ENCODE measurements around the gene CEP250. TPM values are rescaled to one million over a fixed set of nuclear protein-coding genes. Genes with fewer than 3 reads are reported as not detected.

Gene CEP250
- polyA plus RNA-seq, 12 donors = 21.0 to 63.1 (median 29.3) TPM; not detected in 1

- no peak for DNase-seq
Observed at GRCh38 chr20:35490736-35491181, 35.4 kb downstream of the CEP250 start.

- DNase-seq = no peak
Observed at GRCh38 chr20:35491823-35492222, 36.4 kb downstream of the CEP250 start.

- no peak for DNase-seq
Observed at GRCh38 chr20:35492352-35492751, 37.0 kb downstream of the CEP250 start.

- no peak for DNase-seq
Observed at GRCh38 chr20:35496481-35496880, 41.1 kb downstream of the CEP250 start.

- DNase-seq = no peak
Observed at GRCh38 chr20:35497320-35497719, 41.9 kb downstream of the CEP250 start.

- DNase-seq = peak; percentile 90
Observed at GRCh38 chr20:35497780-35498189, 42.4 kb downstream of the CEP250 start.

GRCh38 chr20:35499271-35499670, 43.9 kb downstream of the CEP250 start:
- DNase-seq = no peak

- DNase-seq = no peak
Observed at GRCh38 chr20:35502352-35502751, 47.0 kb downstream of the CEP250 start.

GRCh38 chr20:35503281-35503680, 47.9 kb downstream of the CEP250 start:
- DNase-seq = no peak

GRCh38 chr20:35503841-35504561, 48.6 kb downstream of the CEP250 start:
- peak; percentile 55 for DNase-seq

GRCh38 chr20:35504751-35505150, 49.4 kb downstream of the CEP250 start:
- no peak for DNase-seq

- DNase-seq = no peak
Observed at GRCh38 chr20:35506179-35506578, 50.8 kb downstream of the CEP250 start.

- DNase-seq = no peak
Observed at GRCh38 chr20:35506872-35507638, 51.7 kb downstream of the CEP250 start.

GRCh38 chr20:35508493-35509218, 53.3 kb downstream of the CEP250 start:
- no peak for DNase-seq

GRCh38 chr20:35510951-35511735, 55.7 kb downstream of the CEP250 start:
- no peak for DNase-seq

GRCh38 chr20:35511814-35512420, 56.5 kb downstream of the CEP250 start:
- no peak for DNase-seq

- DNase-seq = no peak
Observed at GRCh38 chr20:35514371-35514932, 59.1 kb downstream of the CEP250 start.

- no peak for DNase-seq
Observed at GRCh38 chr20:35515341-35515740, 59.9 kb downstream of the CEP250 start.

- no peak for DNase-seq
Observed at GRCh38 chr20:35515949-35516645, 60.7 kb downstream of the CEP250 start.

- no peak for DNase-seq
Observed at GRCh38 chr20:35517125-35517524, 61.7 kb downstream of the CEP250 start.
